A673 (cell line): ENCODE measurements around the gene IFNLR1.

ENCODE experiments used
- CTCF ChIP-seq: fragments of 300-800, 200-600 bp; sonication (generic); conservative IDR thresholded peaks from 2 replicates; pipeline ENCODE4 v1.5.1; 2017; ENCODE audit warnings: low read depth, mild to moderate bottlenecking, antibody characterized with exemption, low read length, moderate library complexity, mixed read lengths
- EZH2 ChIP-seq: fragments of 200-600 bp; sonication (generic); IDR thresholded peaks from 2 replicates; pipeline ENCODE4 v1.6.1; 2017; ENCODE audit warnings: borderline replicate concordance, low read depth, mild to moderate bottlenecking, mixed read lengths, antibody characterized with exemption, low read length; ENCODE audit not compliant: poor library complexity, severe bottlenecking

- TF ChIP-seq CTCF (no peak), EZH2 (no peak)
Measured at GRCh38 chr1:24147816-24148215, 39.3 kb downstream of the IFNLR1 start.
